ENCODE results near the gene UNKL.

Gene UNKL

GRCh38 chr16:1374418-1375297, 39.8 kb downstream of the UNKL start:
- TF ChIP-seq CTCF (IDR thresholded peaks at IDR 0.05), result no peak

- no peak for TF ChIP-seq CTCF (IDR thresholded peaks at IDR 0.05)
Observed at GRCh38 chr16:1372292-1372950, 42.1 kb downstream of the UNKL start.

GRCh38 chr16:1371054-1371978, 43.2 kb downstream of the UNKL start:
- no peak for TF ChIP-seq CTCF (IDR thresholded peaks at IDR 0.05)

- TF ChIP-seq CTCF (IDR thresholded peaks at IDR 0.05), result no peak
Observed at GRCh38 chr16:1367486-1368174, 46.9 kb downstream of the UNKL start.

GRCh38 chr16:1366712-1367299, 47.7 kb downstream of the UNKL start:
- TF ChIP-seq CTCF (IDR thresholded peaks at IDR 0.05), result no peak

- TF ChIP-seq CTCF (IDR thresholded peaks at IDR 0.05), result no peak
Observed at GRCh38 chr16:1366060-1366711, 48.3 kb downstream of the UNKL start.
